Left lung (tissue), 10 donors: ENCODE measurements around the gene GNA15. TPM values are rescaled to one million over a fixed set of nuclear protein-coding genes. Genes with fewer than 3 reads are reported as not detected.

ENCODE experiments used
- ATAC-seq: fragments of 200-7000 bp; cut with Tn5 transposase; one replicate; pipeline ENCODE4 v1.9.1; 2020; ENCODE audit warnings: moderate library complexity
- DNase-seq, 4 donors: peaks; one replicate each; pipeline ENCODE4 v3.0.0-alpha.2; 2013 to 2020
- H3K27ac ChIP-seq, 2 donors: fragments of 200-600 bp; sonication (generic) in 1 of 2; one replicate each; pipeline versions ENCODE4 v1.5.0 to v1.8.0; 2020 to 2021
- H3K27me3 ChIP-seq, 2 donors: fragments of 200-600 bp; sonication (generic) in 1 of 2; one replicate each; pipeline versions ENCODE4 v1.5.0 to v1.8.0; 2020 to 2021
- H3K36me3 ChIP-seq, 2 donors: fragments of 200-600 bp; sonication (generic) in 1 of 2; one replicate each; pipeline versions ENCODE4 v1.5.0 to v1.8.0; 2020 to 2021
- H3K4me1 ChIP-seq, 2 donors: fragments of 200-600 bp; one replicate each; pipeline ENCODE4 v1.8.0; 2021
- H3K4me3 ChIP-seq, 2 donors: fragments of 200-600 bp; sonication (generic) in 1 of 2; one replicate each; pipeline versions ENCODE4 v1.5.0 to v1.8.0; 2020 to 2021; ENCODE audit warnings: mild to moderate bottlenecking in 1 of 2
- H3K9me3 ChIP-seq, 2 donors: fragments of 200-600 bp; sonication (generic) in 1 of 2; one replicate each; pipeline versions ENCODE4 v1.5.0 to v1.8.0; 2020 to 2021
- CTCF ChIP-seq, 2 donors: fragments of 200-600 bp; sonication (generic) in 1 of 2; IDR thresholded peaks; one replicate each; pipeline versions ENCODE4 v1.5.0 to v1.8.0; 2021; ENCODE audit warnings: antibody characterized with exemption in 2 of 2
- intact Hi-C, 2 donors: fragments of 100-400 bp; cut with DNase I; formaldehyde crosslinking; loops; one replicate each; pipeline versions ENCODE4 v1.11.2 to v1.14.2; 2022
- polyA plus RNA-seq, 6 donors: library from polyadenylated mRNA; unstranded; fragments of 120-200 nt; gene quantifications; one replicate each; pipeline ENCODE4 v1.2.1, GENCODE V29; 2013; ENCODE audit not compliant: insufficient read length in 6 of 6
- total RNA-seq, 2 donors: library from RNA; stranded (reverse); fragmentation: NEBNext Ultra II Directional; extraction: Animal tissue kit (Norgen Biotek cat#: 25700); gene quantifications; one replicate each; pipeline ENCODE4 v1.2.1, GENCODE V29; 2021
- donor health status: DM: no; HTN: yes; CAD: no.
- donor health status: DM: no; HTN: no; CAD: no.

The GNA15 gene
- total and polyA plus RNA-seq, 8 donors: 1.8 to 35.9 (median 2.8) TPM

- H3K36me3 ChIP-seq: peaks cover 0 to 69% of the 10 kb centered on the region in 2 donors
- no peaks in the 10 kb centered on the region for H3K27me3 ChIP-seq
- no peaks in the 10 kb centered on the region for H3K9me3 ChIP-seq
- no peak for TF ChIP-seq CTCF (IDR thresholded peaks at IDR 0.05)
- ATAC-seq: no peak
- peak in 1 of 4 donors; percentile 81 for DNase-seq
- no peak overlapping the region for H3K27ac ChIP-seq
- intact Hi-C loops: no loop called here
- H3K4me3 ChIP-seq: no peak overlapping the region
- H3K4me1 ChIP-seq: peaks cover 6 to 37% of the 10 kb centered on the region in 2 donors
Measured at GRCh38 chr19:3192228-3192635, 56.4 kb downstream of the GNA15 start.

GRCh38 chr19:3192684-3193083, 56.9 kb downstream of the GNA15 start:
- H3K27me3 ChIP-seq: no peaks in the 10 kb centered on the region
- ATAC-seq: no peak
- H3K4me3 ChIP-seq: no peak overlapping the region
- H3K9me3 ChIP-seq: no peaks in the 10 kb centered on the region
- H3K27ac ChIP-seq: no peak overlapping the region
- intact Hi-C loops: no loop called here
- H3K36me3 ChIP-seq: peaks cover 0 to 74% of the 10 kb centered on the region in 2 donors
- H3K4me1 ChIP-seq: peaks cover 2 to 32% of the 10 kb centered on the region in 2 donors
- no peak for TF ChIP-seq CTCF (IDR thresholded peaks at IDR 0.05)
- peak in 1 of 4 donors; percentile 71 for DNase-seq

GRCh38 chr19:3193256-3194105, 57.6 kb downstream of the GNA15 start:
- Histone ChIP-seq H3K27ac (no peak overlapping the region), H3K27me3 (no peaks in the 10 kb centered on the region), H3K36me3 (peaks cover 0 to 81% of the 10 kb centered on the region in 2 donors), H3K9me3 (no peaks in the 10 kb centered on the region), H3K4me3 (no peak overlapping the region), H3K4me1 (peaks cover 0 to 24% of the 10 kb centered on the region in 2 donors)
- DNase-seq: peak in 1 of 4 donors; percentile 78
- TF ChIP-seq CTCF (IDR thresholded peaks at IDR 0.05): no peak
- no peak for ATAC-seq
- intact Hi-C loops: no loop called here

- Histone ChIP-seq H3K27me3 (no peaks in the 10 kb centered on the region), H3K36me3 (peaks cover 0 to 81% of the 10 kb centered on the region in 2 donors), H3K9me3 (no peaks in the 10 kb centered on the region), H3K27ac (no peak overlapping the region), H3K4me3 (no peak overlapping the region), H3K4me1 (peaks cover 0 to 15% of the 10 kb centered on the region in 2 donors)
- intact Hi-C loops: no loop called here
- TF ChIP-seq CTCF (IDR thresholded peaks at IDR 0.05): no peak
- ATAC-seq (no peak), DNase-seq (no peak)
Measured at GRCh38 chr19:3194106-3195087, 58.6 kb downstream of the GNA15 start.
